GM12878 (cell line): Measurements from ENCODE around the gene MGME1.

Experiments
- FOXM1 ChIP-seq: IDR thresholded peaks from 2 replicates; pipeline ENCODE4 v1.6.1; 2012; ENCODE audit warnings: low read depth, mild to moderate bottlenecking, inconsistent platforms, low read length, moderate library complexity
- IKZF1 ChIP-seq: fragments of 450-650 bp; conservative IDR thresholded peaks from 2 replicates; pipeline ENCODE4 v1.6.1; 2017; ENCODE audit warnings: antibody characterized with exemption, mild to moderate bottlenecking
- NFYB ChIP-seq: IDR thresholded peaks from 2 replicates; pipeline ENCODE4 v1.6.1; 2011; ENCODE audit warnings: low read depth, mild to moderate bottlenecking, low read length, improper control_type of control experiment, moderate library complexity; ENCODE audit not compliant: insufficient read depth
- NR2C2 ChIP-seq: IDR thresholded peaks from 2 replicates; pipeline ENCODE4 v1.6.1; 2011; ENCODE audit warnings: borderline replicate concordance, low read depth; ENCODE audit not compliant: control insufficient read depth, insufficient read length
- PML ChIP-seq: IDR thresholded peaks from 2 replicates; pipeline ENCODE4 v1.6.1; 2012; ENCODE audit warnings: low read length, inconsistent platforms
- POLR2AphosphoS5 ChIP-seq: IDR thresholded peaks from 2 replicates; pipeline ENCODE4 v1.6.1; 2011; ENCODE audit warnings: mild to moderate bottlenecking, low read length, inconsistent platforms
- RFX5 ChIP-seq: IDR thresholded peaks from 2 replicates; pipeline ENCODE4 v1.6.1; 2011; ENCODE audit warnings: low read depth, low read length, improper control_type of control experiment
- SP1 ChIP-seq: IDR thresholded peaks from one replicate; pipeline ENCODE4 v1.6.1; 2011; ENCODE audit warnings: low read depth, low read length
- STAT1 ChIP-seq: fragments of 450-650 bp; conservative IDR thresholded peaks from 2 replicates; pipeline ENCODE4 v1.6.1; 2014; ENCODE audit warnings: antibody characterized with exemption, mild to moderate bottlenecking
- SUZ12 ChIP-seq: fragments of 200-600 bp; sonication (generic); IDR thresholded peaks from one replicate; pipeline ENCODE4 v1.6.1; 2018; ENCODE audit warnings: antibody characterized with exemption, mild to moderate bottlenecking; ENCODE audit not compliant: unreplicated experiment
- TAF1 ChIP-seq: IDR thresholded peaks from 2 replicates; pipeline ENCODE4 v1.6.1; 2011; ENCODE audit warnings: mild to moderate bottlenecking, low read depth, low read length, borderline replicate concordance
- ZNF274 ChIP-seq: IDR thresholded peaks from one replicate; pipeline ENCODE4 v1.8.0; 2011; ENCODE audit not compliant: insufficient read length, insufficient read depth
- TF ChIP-seq, protein P1 (sequence below), 3 experiments: IDR thresholded peaks in 2 of 3; conservative IDR thresholded peaks in 1 of 3; 2 replicates each; pipeline ENCODE4 v1.5.1; 2011; ENCODE audit warnings: low read depth in 3 of 3, low read length in 3 of 3, mild to moderate bottlenecking in 3 of 3, control low read depth in 2 of 3, moderate library complexity in 2 of 3, inconsistent platforms in 1 of 3, mixed read lengths in 1 of 3; ENCODE audit not compliant: control insufficient read depth in 2 of 3, insufficient read depth in 1 of 3; ENCODE audit errors: extremely low read depth in 1 of 3

DNA sequence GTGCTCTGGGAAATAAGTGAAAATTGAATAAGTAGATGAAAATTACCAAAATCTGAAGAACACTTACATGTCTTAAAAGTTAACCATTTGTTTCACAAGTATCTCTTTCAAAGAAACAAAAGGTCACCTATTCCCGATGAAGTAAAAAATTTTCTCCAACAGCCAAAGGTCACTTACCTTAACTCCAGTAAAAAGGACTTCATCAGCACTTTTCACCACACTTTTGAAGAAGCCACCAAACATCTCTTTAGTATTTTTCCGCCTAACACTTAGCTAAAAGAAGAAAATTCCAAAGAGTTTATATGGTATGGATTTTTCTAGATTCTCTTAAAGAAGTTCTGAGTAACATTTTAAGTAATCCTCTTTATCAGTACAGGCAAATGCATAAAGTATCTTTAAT is 17.5 kb upstream of the MGME1 start:
- TF ChIP-seq, protein P1, sequence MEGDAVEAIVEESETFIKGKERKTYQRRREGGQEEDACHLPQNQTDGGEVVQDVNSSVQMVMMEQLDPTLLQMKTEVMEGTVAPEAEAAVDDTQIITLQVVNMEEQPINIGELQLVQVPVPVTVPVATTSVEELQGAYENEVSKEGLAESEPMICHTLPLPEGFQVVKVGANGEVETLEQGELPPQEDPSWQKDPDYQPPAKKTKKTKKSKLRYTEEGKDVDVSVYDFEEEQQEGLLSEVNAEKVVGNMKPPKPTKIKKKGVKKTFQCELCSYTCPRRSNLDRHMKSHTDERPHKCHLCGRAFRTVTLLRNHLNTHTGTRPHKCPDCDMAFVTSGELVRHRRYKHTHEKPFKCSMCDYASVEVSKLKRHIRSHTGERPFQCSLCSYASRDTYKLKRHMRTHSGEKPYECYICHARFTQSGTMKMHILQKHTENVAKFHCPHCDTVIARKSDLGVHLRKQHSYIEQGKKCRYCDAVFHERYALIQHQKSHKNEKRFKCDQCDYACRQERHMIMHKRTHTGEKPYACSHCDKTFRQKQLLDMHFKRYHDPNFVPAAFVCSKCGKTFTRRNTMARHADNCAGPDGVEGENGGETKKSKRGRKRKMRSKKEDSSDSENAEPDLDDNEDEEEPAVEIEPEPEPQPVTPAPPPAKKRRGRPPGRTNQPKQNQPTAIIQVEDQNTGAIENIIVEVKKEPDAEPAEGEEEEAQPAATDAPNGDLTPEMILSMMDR (IDR thresholded peaks at IDR 0.05 in 2 of 3, conservative IDR thresholded peaks at IDR 0.05 in 1 of 3; ENCODE audit: control insufficient read depth in 2 of 3, extremely low read depth in 1 of 3, insufficient read depth in 1 of 3, low read depth in 3 of 3, low read length in 3 of 3), result no peak
- TF ChIP-seq TAF1 (no peak), FOXM1 (no peak), IKZF1 (no peak), POLR2AphosphoS5 (no peak), RFX5 (no peak), STAT1 (no peak), NFYB (no peak), SUZ12 (no peak), ZNF274 (no peak), NR2C2 (no peak), PML (no peak), SP1 (no peak)
